Ovary (tissue), 3 donors: Measurements from ENCODE around the gene EEF2K.

ENCODE experiments used
- EP300 ChIP-seq: sonication (generic); formaldehyde crosslinking; IDR thresholded peaks from one replicate; pipeline ENCODE4 v1.6.1; 2017; ENCODE audit warnings: antibody characterized with exemption
- POLR2A ChIP-seq: fragments of 450-650 bp; IDR thresholded peaks from one replicate; pipeline ENCODE4 v1.6.1; 2017; ENCODE audit warnings: antibody characterized with exemption, mild to moderate bottlenecking, moderate library complexity
- TF ChIP-seq, protein P1 (sequence below), 3 donors: fragments of 450-650 bp in 2 of 3; fragments of 200-600 bp in 1 of 3; IDR thresholded peaks; one replicate each; pipeline versions ENCODE4 v1.5.1 to v1.8.0; 2016 to 2022; ENCODE audit warnings: antibody characterized with exemption in 3 of 3, mild to moderate bottlenecking in 1 of 3
- donor health status: DM: no; HTN: no; CAD: no.

DNA sequence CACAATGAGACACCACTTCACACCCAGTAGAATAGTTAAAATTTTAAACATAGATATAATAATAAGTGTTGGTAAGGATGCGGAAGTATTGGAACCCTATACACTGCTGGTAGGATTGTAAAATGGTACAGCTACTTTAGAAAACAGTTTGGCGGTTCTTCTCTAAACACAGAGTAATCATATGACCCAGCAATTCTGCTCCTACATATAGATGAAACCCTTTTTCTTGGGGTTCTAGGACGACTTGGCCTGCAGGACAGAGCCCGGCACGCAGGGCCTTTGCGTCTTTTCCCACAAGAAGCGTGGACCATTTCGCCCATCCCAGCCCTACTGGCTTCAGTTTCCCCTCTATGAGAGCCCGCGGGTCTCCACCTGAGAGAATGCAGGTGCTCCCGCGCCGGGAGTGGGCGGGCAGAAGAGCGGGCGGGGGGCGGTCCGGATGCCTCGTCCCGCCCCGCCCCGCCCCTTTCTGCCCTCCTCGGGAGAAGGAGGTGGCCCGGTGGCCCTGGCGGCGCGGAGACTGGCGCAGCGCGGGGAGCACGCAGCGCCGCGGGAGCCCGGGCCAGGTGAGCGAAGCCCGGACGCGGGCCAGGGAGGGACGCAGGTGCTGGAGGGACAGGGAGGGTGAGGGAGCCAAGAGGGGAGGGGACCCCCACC lies 44.0 kb upstream of the EEF2K start, which contains the start of gene SDR42E2:
- TF ChIP-seq, protein P1, sequence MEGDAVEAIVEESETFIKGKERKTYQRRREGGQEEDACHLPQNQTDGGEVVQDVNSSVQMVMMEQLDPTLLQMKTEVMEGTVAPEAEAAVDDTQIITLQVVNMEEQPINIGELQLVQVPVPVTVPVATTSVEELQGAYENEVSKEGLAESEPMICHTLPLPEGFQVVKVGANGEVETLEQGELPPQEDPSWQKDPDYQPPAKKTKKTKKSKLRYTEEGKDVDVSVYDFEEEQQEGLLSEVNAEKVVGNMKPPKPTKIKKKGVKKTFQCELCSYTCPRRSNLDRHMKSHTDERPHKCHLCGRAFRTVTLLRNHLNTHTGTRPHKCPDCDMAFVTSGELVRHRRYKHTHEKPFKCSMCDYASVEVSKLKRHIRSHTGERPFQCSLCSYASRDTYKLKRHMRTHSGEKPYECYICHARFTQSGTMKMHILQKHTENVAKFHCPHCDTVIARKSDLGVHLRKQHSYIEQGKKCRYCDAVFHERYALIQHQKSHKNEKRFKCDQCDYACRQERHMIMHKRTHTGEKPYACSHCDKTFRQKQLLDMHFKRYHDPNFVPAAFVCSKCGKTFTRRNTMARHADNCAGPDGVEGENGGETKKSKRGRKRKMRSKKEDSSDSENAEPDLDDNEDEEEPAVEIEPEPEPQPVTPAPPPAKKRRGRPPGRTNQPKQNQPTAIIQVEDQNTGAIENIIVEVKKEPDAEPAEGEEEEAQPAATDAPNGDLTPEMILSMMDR (IDR thresholded peaks at IDR 0.05), result no peak
- TF ChIP-seq EP300 (no peak), POLR2A (no peak)
